Mesenchymal stem cell (in vitro differentiated cells and primary cell): Measurements from ENCODE around the gene PKNOX2.

Experiments used
- DNase-seq: peaks from one replicate; pipeline ENCODE4 v3.0.0-alpha.2; 2013
- H2AFZ ChIP-seq: one replicate; pipeline ENCODE4 v1.6.1; 2013; ENCODE audit warnings: low read depth, mild to moderate bottlenecking, control low read depth, inconsistent platforms, low read length, moderate library complexity
- H2AK5ac ChIP-seq: 2 replicates; pipeline ENCODE4 v1.6.1; 2013; ENCODE audit warnings: low read length, moderate library complexity, mild to moderate bottlenecking, inconsistent platforms; ENCODE audit not compliant: severe bottlenecking
- H2BK120ac ChIP-seq: one replicate; pipeline ENCODE4 v1.6.1; 2013; ENCODE audit warnings: low read depth, mild to moderate bottlenecking, inconsistent platforms, low read length, moderate library complexity
- H2BK12ac ChIP-seq, 2 experiments: one replicate each; pipeline ENCODE4 v1.6.1; 2013; ENCODE audit warnings: inconsistent platforms in 2 of 2, low read length in 2 of 2, mild to moderate bottlenecking in 2 of 2, moderate library complexity in 2 of 2, control low read depth in 1 of 2
- H2BK15ac ChIP-seq: one replicate; pipeline ENCODE4 v1.6.1; 2013; ENCODE audit warnings: mild to moderate bottlenecking, low read depth, inconsistent platforms; ENCODE audit not compliant: poor library complexity, severe bottlenecking
- H2BK5ac ChIP-seq: 2 replicates; pipeline ENCODE4 v1.6.1; 2013; ENCODE audit warnings: low read depth, mild to moderate bottlenecking, low read length, control low read depth, inconsistent platforms; ENCODE audit not compliant: poor library complexity, severe bottlenecking
- H3K14ac ChIP-seq, 2 experiments: one replicate each; pipeline ENCODE4 v1.6.1; 2013; ENCODE audit warnings: inconsistent platforms in 2 of 2, low read length in 2 of 2, control low read depth in 1 of 2, mild to moderate bottlenecking in 1 of 2, moderate library complexity in 1 of 2
- H3K18ac ChIP-seq, 2 experiments: one replicate each; pipeline ENCODE4 v1.6.1; 2013; ENCODE audit warnings: inconsistent platforms in 2 of 2, low read length in 2 of 2, control low read depth in 1 of 2, low read depth in 1 of 2, mild to moderate bottlenecking in 1 of 2
- H3K23ac ChIP-seq, 2 experiments: one replicate each; pipeline ENCODE4 v1.6.1; 2013; ENCODE audit warnings: inconsistent platforms in 2 of 2, low read length in 2 of 2, mild to moderate bottlenecking in 2 of 2, moderate library complexity in 2 of 2, control low read depth in 1 of 2
- H3K27ac ChIP-seq: 2 replicates; pipeline ENCODE4 v1.5.1; 2013; ENCODE audit warnings: mild to moderate bottlenecking, moderate library complexity, low read length, control low read depth, inconsistent platforms; ENCODE audit not compliant: poor library complexity, severe bottlenecking
- H3K27me3 ChIP-seq, 2 experiments: 2 replicates each; pipeline versions ENCODE4 v1.6.1 to v1.7.0; 2013; ENCODE audit warnings: low read length in 2 of 2, mild to moderate bottlenecking in 2 of 2, moderate library complexity in 2 of 2, control low read depth in 1 of 2, inconsistent platforms in 1 of 2; ENCODE audit not compliant: control insufficient read depth in 1 of 2, insufficient read depth in 1 of 2
- H3K36me3 ChIP-seq, 2 experiments: 2 replicates each; pipeline versions ENCODE4 v1.6.1 to v1.7.0; 2013; ENCODE audit warnings: low read length in 2 of 2, control low read depth in 1 of 2, inconsistent platforms in 1 of 2, low read depth in 1 of 2, mild to moderate bottlenecking in 1 of 2; ENCODE audit not compliant: insufficient read depth in 2 of 2, control insufficient read depth in 1 of 2
- H3K4ac ChIP-seq, 2 experiments: one replicate each; pipeline ENCODE4 v1.6.1; 2013; ENCODE audit warnings: inconsistent platforms in 2 of 2, low read length in 2 of 2, mild to moderate bottlenecking in 2 of 2, moderate library complexity in 2 of 2, control low read depth in 1 of 2, low read depth in 1 of 2
- H3K4me1 ChIP-seq: 2 replicates; pipeline ENCODE4 v1.6.1; 2013; ENCODE audit warnings: low read depth, low read length, control low read depth; ENCODE audit not compliant: control insufficient read depth, insufficient read depth
- H3K4me2 ChIP-seq: 2 replicates; pipeline ENCODE4 v1.6.1; 2013; ENCODE audit warnings: low read length, mild to moderate bottlenecking, inconsistent platforms; ENCODE audit not compliant: poor library complexity, severe bottlenecking
- H3K4me3 ChIP-seq, 2 experiments: 2 replicates each; pipeline versions ENCODE4 v1.5.1 to v1.7.0; 2013; ENCODE audit warnings: low read length in 2 of 2, mild to moderate bottlenecking in 2 of 2, control low read depth in 1 of 2, low read depth in 1 of 2; ENCODE audit not compliant: insufficient read depth in 1 of 2
- H3K79me1 ChIP-seq: replicated peaks from 2 replicates; pipeline ENCODE4 v1.6.1; 2013; ENCODE audit warnings: mild to moderate bottlenecking, control low read depth, low read length, inconsistent platforms; ENCODE audit not compliant: poor library complexity, severe bottlenecking
- H3K9ac ChIP-seq: 2 replicates; pipeline ENCODE4 v1.7.0; 2013; ENCODE audit warnings: mild to moderate bottlenecking, low read length, moderate library complexity
- H3K9me3 ChIP-seq: 2 replicates; pipeline ENCODE4 v1.7.0; 2013; ENCODE audit warnings: mild to moderate bottlenecking, low read length; ENCODE audit not compliant: control insufficient read depth
- H4K8ac ChIP-seq: one replicate; pipeline ENCODE4 v1.6.1; 2013; ENCODE audit warnings: inconsistent platforms, mild to moderate bottlenecking, low read length, moderate library complexity
- H4K91ac ChIP-seq: one replicate; pipeline ENCODE4 v1.6.1; 2013; ENCODE audit warnings: mild to moderate bottlenecking, low read length, inconsistent platforms
- WGBS: methylation state at CpG from one replicate; pipeline ENCODE4 v1.1.7; 2013; ENCODE audit warnings: mixed read lengths; 5-methylcytosine and 5-hydroxymethylcytosine counted together

Gene PKNOX2

DNA sequence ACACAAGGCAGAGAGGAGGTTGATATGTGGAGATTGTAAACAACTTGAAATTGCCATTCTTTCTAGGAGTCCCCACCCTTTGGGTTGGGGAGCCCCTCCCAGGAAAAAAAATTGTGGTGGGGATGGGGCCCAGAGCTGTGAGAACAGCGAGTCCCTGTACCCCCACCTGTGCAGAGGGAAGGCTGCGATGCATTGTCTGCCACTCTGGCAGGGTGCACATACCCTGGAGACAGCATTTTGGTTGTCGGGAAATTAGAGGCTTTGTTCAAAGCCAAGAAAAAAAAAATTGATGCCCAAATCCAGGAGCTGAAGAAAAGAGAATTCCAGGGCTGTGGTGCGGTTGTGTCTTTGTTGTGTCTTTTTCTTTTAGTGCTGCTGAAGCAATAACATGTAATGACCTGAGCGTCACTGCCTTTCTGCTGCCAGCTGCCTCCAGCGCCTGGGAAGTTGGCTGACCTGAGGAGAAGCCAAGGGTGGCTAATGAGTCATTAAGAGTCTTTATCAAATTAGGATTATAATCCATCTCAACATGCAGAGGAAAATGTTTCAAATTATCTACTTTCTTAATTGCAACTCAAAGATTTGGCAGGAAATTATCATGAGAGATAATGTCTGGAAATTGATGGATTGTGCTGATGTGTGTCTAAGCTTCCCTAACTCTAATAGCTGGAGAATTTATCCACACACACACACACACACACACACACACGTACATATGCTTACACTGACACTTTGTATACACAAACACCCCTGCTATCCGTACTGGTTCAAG is 8.0 kb upstream of the PKNOX2 start:
- H3K9me3 ChIP-seq = no peaks in the 10 kb centered on the region
- H2AFZ ChIP-seq = no peak overlapping the region
- no peaks in the 10 kb centered on the region for H3K79me1 ChIP-seq
- no peak overlapping the region for H4K91ac ChIP-seq
- H2BK15ac ChIP-seq = no peak overlapping the region
- WGBS = 74% methylated on average over 5 of the region's 8 CpGs
- no peak overlapping the region for H2BK5ac ChIP-seq
- H3K9ac ChIP-seq = no peak overlapping the region
- H4K8ac ChIP-seq = no peak overlapping the region
- no peaks in the 10 kb centered on the region for H3K36me3 ChIP-seq
- no peak overlapping the region for H3K14ac ChIP-seq
- no peak overlapping the region for H3K27ac ChIP-seq
- H3K4me3 ChIP-seq = no peak overlapping the region
- no peak overlapping the region for H3K4ac ChIP-seq
- H3K18ac ChIP-seq = no peak overlapping the region
- H2AK5ac ChIP-seq = no peak overlapping the region
- H3K23ac ChIP-seq = no peak overlapping the region
- no peak overlapping the region for H3K4me2 ChIP-seq
- no peak for DNase-seq
- no peak overlapping the region for H2BK120ac ChIP-seq
- H3K4me1 ChIP-seq = peaks cover 6% of the 10 kb centered on the region
- H3K27me3 ChIP-seq = peaks cover 0 to 71% of the 10 kb centered on the region in 2 experiments
- no peak overlapping the region for H2BK12ac ChIP-seq

DNA sequence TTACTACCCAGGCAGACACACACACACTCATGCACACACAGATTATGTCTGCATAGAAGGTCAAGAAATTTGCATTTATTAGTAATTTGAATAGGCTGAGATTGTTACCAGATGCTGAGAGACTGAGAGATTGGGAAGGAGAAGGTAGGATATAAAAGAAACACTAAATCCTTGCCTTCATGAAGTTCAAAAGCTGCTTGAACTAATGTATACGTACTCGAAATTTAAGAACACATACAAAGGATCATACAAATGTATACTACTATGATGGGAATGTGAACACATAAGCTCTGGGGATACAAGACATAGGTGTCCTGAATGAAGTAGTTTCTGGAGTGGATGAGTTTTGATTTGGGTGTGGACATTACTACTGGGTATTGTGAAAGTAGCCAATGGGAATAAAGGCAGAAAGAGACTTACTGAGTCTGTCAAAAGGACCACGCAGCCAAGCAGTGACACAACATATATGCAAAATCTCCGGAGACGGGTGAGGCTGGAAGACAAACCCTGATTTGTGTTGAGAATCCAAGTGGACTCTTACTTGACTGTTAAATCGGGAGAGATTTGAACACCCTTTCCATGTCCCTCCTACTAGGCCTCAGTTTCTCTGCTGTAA is 7.3 kb upstream of the PKNOX2 start:
- Histone ChIP-seq H3K23ac (no peak overlapping the region), H3K4ac (no peak overlapping the region), H3K79me1 (no peaks in the 10 kb centered on the region), H3K4me3 (no peak overlapping the region), H2AK5ac (no peak overlapping the region), H2AFZ (no peak overlapping the region), H3K4me2 (no peak overlapping the region), H3K14ac (no peak overlapping the region), H4K91ac (no peak overlapping the region), H3K9me3 (no peaks in the 10 kb centered on the region), H4K8ac (no peak overlapping the region), H3K27me3 (peaks cover 0 to 78% of the 10 kb centered on the region in 2 experiments), H3K36me3 (no peaks in the 10 kb centered on the region), H3K9ac (no peak overlapping the region), H2BK120ac (no peak overlapping the region), H2BK5ac (no peak overlapping the region), H2BK12ac (no peak overlapping the region), H3K18ac (no peak overlapping the region), H3K27ac (no peak overlapping the region), H3K4me1 (peaks cover 6% of the 10 kb centered on the region), H2BK15ac (no peak overlapping the region)
- no peak for DNase-seq
- 96% methylated on average over 3 of the region's 6 CpGs for WGBS

DNA sequence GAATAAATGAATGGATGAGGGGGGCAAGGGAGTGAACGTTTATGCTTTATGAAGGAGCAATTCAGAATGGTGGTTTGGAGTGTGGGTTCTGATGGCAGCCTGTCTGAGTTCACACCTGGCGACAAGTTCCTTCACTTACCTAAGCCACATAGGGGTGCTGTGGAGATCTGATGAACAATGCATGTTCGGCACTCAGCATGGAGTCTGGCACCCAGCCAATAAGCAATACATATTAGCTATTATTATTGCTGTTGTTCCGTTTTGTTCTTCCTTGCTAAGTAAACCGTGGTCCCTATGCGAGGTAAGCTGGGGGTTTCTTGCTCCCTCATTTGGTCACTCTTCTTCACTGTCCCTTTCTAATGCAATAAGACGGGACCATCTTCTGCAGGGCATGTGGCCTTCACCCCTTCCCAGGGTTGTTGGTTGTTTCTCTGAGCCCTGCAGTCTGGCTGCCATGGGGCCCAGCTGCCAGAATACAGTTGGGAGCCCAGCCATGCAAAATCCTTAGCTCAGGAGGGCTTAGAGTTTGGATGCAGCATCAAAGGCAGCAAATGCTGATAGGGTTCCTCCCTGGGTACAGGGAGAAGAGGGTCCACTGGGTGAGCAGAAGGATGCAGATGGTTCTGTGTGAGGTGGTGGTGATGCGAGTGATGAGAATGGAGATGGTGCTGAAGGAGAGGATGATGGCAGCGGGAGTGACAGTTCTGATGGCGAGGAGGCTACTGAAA is 6.4 kb upstream of the PKNOX2 start:
- peaks cover 9% of the 10 kb centered on the region for H3K4me1 ChIP-seq
- no peak overlapping the region for H4K91ac ChIP-seq
- H2AFZ ChIP-seq = no peak overlapping the region
- no peak overlapping the region for H2BK15ac ChIP-seq
- no peak overlapping the region for H4K8ac ChIP-seq
- no peak overlapping the region for H3K4ac ChIP-seq
- H3K4me2 ChIP-seq = no peak overlapping the region
- no peak for DNase-seq
- H3K23ac ChIP-seq = no peak overlapping the region
- H3K79me1 ChIP-seq = no peaks in the 10 kb centered on the region
- H3K14ac ChIP-seq = no peak overlapping the region
- no peaks in the 10 kb centered on the region for H3K9me3 ChIP-seq
- no peaks in the 10 kb centered on the region for H3K36me3 ChIP-seq
- H3K27ac ChIP-seq = no peak overlapping the region
- H2AK5ac ChIP-seq = no peak overlapping the region
- peaks cover 0 to 87% of the 10 kb centered on the region in 2 experiments for H3K27me3 ChIP-seq
- no peak overlapping the region for H2BK120ac ChIP-seq
- H3K18ac ChIP-seq = no peak overlapping the region
- no peak overlapping the region for H2BK12ac ChIP-seq
- no peak overlapping the region for H2BK5ac ChIP-seq
- 97% methylated on average over 10 of the region's 10 CpGs for WGBS
- H3K9ac ChIP-seq = no peak overlapping the region
- H3K4me3 ChIP-seq = no peak overlapping the region

DNA sequence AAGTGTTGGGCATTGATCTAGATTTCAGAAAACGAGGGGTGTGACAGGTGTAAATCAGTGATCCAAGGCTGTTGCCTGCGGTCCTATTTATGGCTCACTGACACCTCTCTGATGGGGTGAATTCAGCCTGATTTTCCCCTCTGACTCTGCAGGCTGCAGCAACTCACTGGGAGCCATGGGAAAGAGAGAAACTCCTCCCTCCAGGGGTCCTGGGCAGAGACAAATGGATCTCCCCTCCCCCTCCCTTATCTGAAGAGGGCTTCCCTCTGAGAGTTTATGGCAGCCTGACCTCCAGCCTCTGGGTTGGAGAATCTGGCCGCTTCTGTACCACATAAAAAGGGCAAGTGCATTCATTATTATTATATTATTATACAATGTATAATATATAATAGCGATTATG is 1.8 kb upstream of the PKNOX2 start:
- H3K4me2 ChIP-seq = no peak overlapping the region
- H3K27ac ChIP-seq = no peak overlapping the region

More for the DNA sequence above, 1.8 kb upstream of the PKNOX2 start:
- no peak overlapping the region for H2BK120ac ChIP-seq
- H4K91ac ChIP-seq = no peak overlapping the region
- H3K4me3 ChIP-seq = no peak overlapping the region
- H2AFZ ChIP-seq = no peak overlapping the region
- H3K36me3 ChIP-seq = no peaks in the 10 kb centered on the region
- H3K4ac ChIP-seq = no peak overlapping the region
- H3K27me3 ChIP-seq = peaks cover 0 to 71% of the 10 kb centered on the region in 2 experiments
- H3K4me1 ChIP-seq = peaks cover 9% of the 10 kb centered on the region
- no peak overlapping the region for H2BK5ac ChIP-seq
- H3K9ac ChIP-seq = no peak overlapping the region
- no peak overlapping the region for H4K8ac ChIP-seq
- H2BK15ac ChIP-seq = no peak overlapping the region
- no peaks in the 10 kb centered on the region for H3K79me1 ChIP-seq
- H3K18ac ChIP-seq = no peak overlapping the region
- H2BK12ac ChIP-seq = no peak overlapping the region
- H3K9me3 ChIP-seq = no peaks in the 10 kb centered on the region
- no peak overlapping the region for H3K14ac ChIP-seq
- H2AK5ac ChIP-seq = peak overlapping the region; percentile 9
- no peak overlapping the region for H3K23ac ChIP-seq
- WGBS = 16% methylated on average over 3 of the region's 4 CpGs
- DNase-seq = no peak
